ENCODE data around the gene TAPBP. TPM values are rescaled to one million over a fixed set of nuclear protein-coding genes. Genes with fewer than 3 reads are reported as not detected.
A peak's percentile ranks its signal among the peaks of the same experiment; 100 is the strongest.

TAPBP gene
- total and polyA plus RNA-seq, 9 of the 15 experiments (the other 6 are each of a cell fraction or from before 2014, with no cell fraction given) = 5.6 to 74.0 (median 22.3) TPM

DNA sequence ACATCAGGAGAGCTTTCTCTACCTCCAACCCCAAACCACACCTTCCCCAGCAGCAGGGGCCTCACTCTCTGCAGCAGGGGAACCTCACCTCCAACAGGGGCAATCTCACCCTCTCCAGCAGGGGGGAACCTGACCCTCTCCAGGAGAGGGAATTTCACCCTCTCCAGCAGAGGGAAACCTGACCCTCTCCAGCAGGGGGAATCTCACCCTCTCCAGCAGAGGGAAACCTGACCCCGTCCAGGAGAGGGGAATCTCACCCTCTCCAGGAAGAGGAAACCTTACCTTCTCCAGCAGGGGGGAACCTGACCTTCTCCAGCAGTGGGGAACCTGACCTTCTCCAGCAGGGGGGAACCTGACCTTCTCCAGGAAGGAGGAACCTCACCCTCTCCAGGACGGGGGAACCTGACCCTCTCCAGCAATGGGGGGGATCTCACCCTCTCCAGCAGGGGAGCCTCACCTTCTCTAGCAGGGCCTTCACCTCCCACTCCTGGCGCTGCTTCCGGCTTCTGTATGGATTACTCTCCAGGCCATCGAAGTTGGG lies 33.8 kb downstream of the TAPBP start (continued):
- TF ChIP-seq ETS1 (conservative IDR thresholded peaks at IDR 0.05; ENCODE audit: control insufficient read depth, low read depth, low read length) (0 out of 2 replicates have a peak, but pooled peaks have one; percentile 26), KAT2B (IDR thresholded peaks at IDR 0.05; ENCODE audit: low read depth, low read length) (peak; percentile 88), FOXA3 (CRISPR knock-in tag; conservative IDR thresholded peaks at IDR 0.05 in 1 of 2, IDR thresholded peaks at IDR 0.05 in 1 of 2) (no peak), TAF1 (IDR thresholded peaks at IDR 0.05; ENCODE audit: control insufficient read depth, extremely low read depth, insufficient read depth, low read length, severe bottlenecking) (no peak), RAD21 (CRISPR knock-in tag; conservative IDR thresholded peaks at IDR 0.05 in 1 of 2, IDR thresholded peaks at IDR 0.05 in 1 of 2) (peak; percentile 64 to 96), CBFB (CRISPR knock-in tag; IDR thresholded peaks at IDR 0.05) (no peak), MXI1 (IDR thresholded peaks at IDR 0.05; ENCODE audit: low read depth, low read length) (no peak), ZNF764 (CRISPR knock-in tag; IDR thresholded peaks at IDR 0.05; ENCODE audit: low read depth) (no peak), YY1 (IDR thresholded peaks at IDR 0.05; ENCODE audit: borderline replicate concordance in 1 of 3, control insufficient read depth in 1 of 3, extremely low read depth in 1 of 3, insufficient read depth in 3 of 3, insufficient read length in 1 of 3, insufficient replicate concordance in 2 of 3, low read depth in 1 of 3, low read length in 2 of 3) (peak in 2 of 3 experiments; percentile 7 to 50), ZNF77 (CRISPR knock-in tag; IDR thresholded peaks at IDR 0.05) (no peak), PRPF4 (IDR thresholded peaks at IDR 0.05; ENCODE audit: insufficient read depth, low read depth, low read length, poor library complexity, severe bottlenecking) (no peak), CREBBP (IDR thresholded peaks at IDR 0.05; ENCODE audit: low read depth, low read length) (no peak), NR4A1 (CRISPR knock-in tag; IDR thresholded peaks at IDR 0.05) (no peak), NR4A1 (tag; IDR thresholded peaks at IDR 0.05) (no peak), TEAD2 (tag; IDR thresholded peaks at IDR 0.05) (no peak), ZNF639 (CRISPR knock-in tag; conservative IDR thresholded peaks at IDR 0.05 in 1 of 2, IDR thresholded peaks at IDR 0.05 in 1 of 2) (0 out of 4 replicates have a peak, but pooled peaks of 1 of the 2 experiments have one; percentile 45), ZKSCAN3 (CRISPR knock-in tag; IDR thresholded peaks at IDR 0.05) (no peak), PHF21A (IDR thresholded peaks at IDR 0.05; ENCODE audit: borderline replicate concordance, low read depth) (0 out of 2 replicates have a peak, but pooled peaks have one; percentile 30), ZC3H8 (IDR thresholded peaks at IDR 0.05) (0 out of 2 replicates have a peak, but pooled peaks have one; percentile 43), LEF1 (IDR thresholded peaks at IDR 0.05) (no peak), SAFB2 (IDR thresholded peaks at IDR 0.05; ENCODE audit: borderline replicate concordance, low read depth, low read length, severe bottlenecking) (no peak)
- TF ChIP-seq, protein P1, sequence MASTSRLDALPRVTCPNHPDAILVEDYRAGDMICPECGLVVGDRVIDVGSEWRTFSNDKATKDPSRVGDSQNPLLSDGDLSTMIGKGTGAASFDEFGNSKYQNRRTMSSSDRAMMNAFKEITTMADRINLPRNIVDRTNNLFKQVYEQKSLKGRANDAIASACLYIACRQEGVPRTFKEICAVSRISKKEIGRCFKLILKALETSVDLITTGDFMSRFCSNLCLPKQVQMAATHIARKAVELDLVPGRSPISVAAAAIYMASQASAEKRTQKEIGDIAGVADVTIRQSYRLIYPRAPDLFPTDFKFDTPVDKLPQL (IDR thresholded peaks at IDR 0.05; ENCODE audit: extremely low read depth, insufficient read length) = no peak
- TF ChIP-seq, protein P2, sequence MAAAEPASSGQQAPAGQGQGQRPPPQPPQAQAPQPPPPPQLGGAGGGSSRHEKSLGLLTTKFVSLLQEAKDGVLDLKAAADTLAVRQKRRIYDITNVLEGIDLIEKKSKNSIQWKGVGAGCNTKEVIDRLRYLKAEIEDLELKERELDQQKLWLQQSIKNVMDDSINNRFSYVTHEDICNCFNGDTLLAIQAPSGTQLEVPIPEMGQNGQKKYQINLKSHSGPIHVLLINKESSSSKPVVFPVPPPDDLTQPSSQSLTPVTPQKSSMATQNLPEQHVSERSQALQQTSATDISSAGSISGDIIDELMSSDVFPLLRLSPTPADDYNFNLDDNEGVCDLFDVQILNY (CRISPR knock-in tag; IDR thresholded peaks at IDR 0.05) = no peak

Measured in K562 (cell line).